ENCODE data around the gene ADAMTS19.
"Not testable (repeated sequence)": the region's sequence is repeated elsewhere in the genome, so short reads cannot be mapped to it uniquely, and the experiment has no call there.

ADAMTS19 gene

GRCh38 chr5:129584496-129584895 lies 124.4 kb downstream of the ADAMTS19 start:
- not testable (repeated sequence) for DNase-seq (ENCODE audit: low spot score)

GRCh38 chr5:129591508-129592160 lies 131.5 kb downstream of the ADAMTS19 start:
- no peak for DNase-seq (ENCODE audit: low spot score)

GRCh38 chr5:129593525-129593924 lies 133.4 kb downstream of the ADAMTS19 start:
- no peak for DNase-seq (ENCODE audit: low spot score)

GRCh38 chr5:129601576-129601975 lies 141.5 kb downstream of the ADAMTS19 start:
- no peak for DNase-seq (ENCODE audit: low spot score)

- no peak for DNase-seq (ENCODE audit: low spot score)
Observed at GRCh38 chr5:129608350-129608749, 148.3 kb downstream of the ADAMTS19 start.

- DNase-seq (ENCODE audit: low spot score): no peak
Observed at GRCh38 chr5:129609710-129610109, 149.6 kb downstream of the ADAMTS19 start.

GRCh38 chr5:129616517-129616916 lies 156.4 kb downstream of the ADAMTS19 start:
- DNase-seq (ENCODE audit: low spot score): no peak

- no peak for DNase-seq (ENCODE audit: low spot score)
Observed at GRCh38 chr5:129617206-129617605, 157.1 kb downstream of the ADAMTS19 start.

GRCh38 chr5:129619782-129620181 lies 159.7 kb downstream of the ADAMTS19 start:
- DNase-seq (ENCODE audit: low spot score): no peak

GRCh38 chr5:129622531-129622930 lies 162.4 kb downstream of the ADAMTS19 start:
- no peak for DNase-seq (ENCODE audit: low spot score)

- DNase-seq (ENCODE audit: low spot score): no peak
Observed at GRCh38 chr5:129629575-129629974, 169.5 kb downstream of the ADAMTS19 start.

- no peak for DNase-seq (ENCODE audit: low spot score)
Observed at GRCh38 chr5:129630101-129630500, 170.0 kb downstream of the ADAMTS19 start.

- DNase-seq (ENCODE audit: low spot score): peak; percentile 17
Observed at GRCh38 chr5:129631961-129632360, 171.9 kb downstream of the ADAMTS19 start.

GRCh38 chr5:129637501-129637900 lies 177.4 kb downstream of the ADAMTS19 start:
- not testable (repeated sequence) for DNase-seq (ENCODE audit: low spot score)

GRCh38 chr5:129639331-129639730 lies 179.2 kb downstream of the ADAMTS19 start:
- DNase-seq (ENCODE audit: low spot score): no peak

- DNase-seq (ENCODE audit: low spot score): no peak
Observed at GRCh38 chr5:129652349-129653056, 192.4 kb downstream of the ADAMTS19 start.

GRCh38 chr5:129653057-129653375 lies 192.9 kb downstream of the ADAMTS19 start:
- DNase-seq (ENCODE audit: low spot score): no peak

GRCh38 chr5:129653442-129653841 lies 193.3 kb downstream of the ADAMTS19 start:
- no peak for DNase-seq (ENCODE audit: low spot score)

- no peak for DNase-seq (ENCODE audit: low spot score)
Observed at GRCh38 chr5:129656952-129657351, 196.9 kb downstream of the ADAMTS19 start.

- no peak for DNase-seq (ENCODE audit: low spot score)
Observed at GRCh38 chr5:129658801-129659200, 198.7 kb downstream of the ADAMTS19 start.

GRCh38 chr5:129661366-129662035 lies 201.4 kb downstream of the ADAMTS19 start:
- no peak for DNase-seq (ENCODE audit: low spot score)

GRCh38 chr5:129664336-129664937 lies 204.3 kb downstream of the ADAMTS19 start:
- DNase-seq (ENCODE audit: low spot score): no peak

- no peak for DNase-seq (ENCODE audit: low spot score)
Observed at GRCh38 chr5:129670957-129671500, 210.9 kb downstream of the ADAMTS19 start.

Measured in Ammon's horn (tissue), 1 donor.